ENCODE measurements around the gene SPATA6. TPM values are rescaled to one million over a fixed set of nuclear protein-coding genes. Genes with fewer than 3 reads are reported as not detected.
"Not testable (repeated sequence)": the region's sequence is repeated elsewhere in the genome, so short reads cannot be mapped to it uniquely, and the experiment has no call there.

The SPATA6 gene
- polyA plus RNA-seq, 1 donor from 2014 or later, result 2.2 TPM

DNA sequence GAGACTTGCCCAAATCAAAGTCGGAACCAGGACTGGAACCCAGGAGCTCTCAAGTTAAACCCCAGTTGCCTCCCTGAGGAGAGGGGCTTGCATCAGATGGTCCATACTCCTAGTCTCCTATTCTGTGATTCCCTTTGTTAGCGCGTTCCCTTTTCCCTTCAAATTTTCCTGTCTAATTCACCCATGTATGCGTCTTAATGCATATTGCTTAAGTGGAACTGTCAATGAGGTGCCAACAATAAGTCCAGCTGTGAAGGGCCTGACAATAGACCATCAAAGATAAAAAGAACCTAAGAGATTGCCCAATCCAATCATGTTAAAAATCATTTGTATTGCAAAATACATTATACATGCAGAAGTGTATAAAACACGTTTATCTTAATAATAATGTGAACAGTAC is 634 bp upstream of the SPATA6 start:
- H3K27me3 Mint-ChIP-seq, result peaks cover 12% of the 10 kb centered on the region
- H3K9me3 Mint-ChIP-seq, result peaks cover 0 to 5% (median 2%) of the 10 kb centered on the region in 3 donors
- peak overlapping the region in 2 of 3 donors; percentile 38 to 90 for H3K27ac Mint-ChIP-seq
- H3K4me3 Mint-ChIP-seq, result peak overlapping the region; percentile 48 to 97 (median 84)
- no peaks in the 10 kb centered on the region for H3K36me3 Mint-ChIP-seq
- peaks cover 18 to 21% (median 21%) of the 10 kb centered on the region in 3 donors for H3K4me1 Mint-ChIP-seq

DNA sequence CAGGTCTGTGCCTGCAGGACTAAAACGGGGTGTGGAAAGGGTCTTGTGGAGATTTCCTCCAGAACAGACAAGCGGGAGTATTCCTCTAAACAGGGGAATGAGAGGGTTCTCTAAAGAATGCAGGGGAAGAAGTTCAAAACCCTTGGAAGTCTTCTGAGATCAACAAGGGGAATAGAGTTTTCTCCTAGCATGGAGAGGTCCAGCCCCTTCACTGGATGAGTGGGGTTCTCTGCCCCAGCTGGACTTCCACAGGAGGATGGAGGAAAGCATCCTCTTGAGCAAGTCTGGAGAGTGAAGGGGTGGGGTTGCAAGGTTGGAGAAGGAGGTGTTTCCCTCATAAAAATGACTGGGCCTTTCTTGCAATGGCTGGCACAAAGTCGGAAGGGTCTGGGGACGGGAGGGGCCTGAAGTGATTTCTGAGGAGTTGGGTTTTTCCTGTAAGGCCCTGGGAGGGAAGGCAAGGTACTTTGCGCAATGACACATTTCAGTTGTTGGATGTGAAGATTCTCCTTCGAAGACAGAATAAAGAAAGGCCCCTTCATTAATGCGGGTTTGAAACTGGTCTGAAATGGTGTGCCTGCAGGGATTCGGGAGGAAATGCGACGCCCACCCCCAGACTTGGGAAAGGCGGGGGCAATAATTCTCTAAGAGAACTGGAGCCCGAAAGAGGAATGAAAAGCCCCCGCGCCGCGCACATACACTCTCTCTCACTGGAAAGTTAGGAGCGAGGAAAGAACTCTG is 884 bp downstream of the SPATA6 start:
- Mint-ChIP-seq H3K36me3 (no peaks in the 10 kb centered on the region), H3K27me3 (peaks cover 12% of the 10 kb centered on the region), H3K4me3 (peak overlapping the region; percentile 80 to 97 (median 92)), H3K4me1 (peaks cover 18 to 23% (median 21%) of the 10 kb centered on the region in 3 donors), H3K27ac (peak overlapping the region; percentile 38 to 98 (median 92)), H3K9me3 (peaks cover 0 to 2% (median 2%) of the 10 kb centered on the region in 3 donors)

DNA sequence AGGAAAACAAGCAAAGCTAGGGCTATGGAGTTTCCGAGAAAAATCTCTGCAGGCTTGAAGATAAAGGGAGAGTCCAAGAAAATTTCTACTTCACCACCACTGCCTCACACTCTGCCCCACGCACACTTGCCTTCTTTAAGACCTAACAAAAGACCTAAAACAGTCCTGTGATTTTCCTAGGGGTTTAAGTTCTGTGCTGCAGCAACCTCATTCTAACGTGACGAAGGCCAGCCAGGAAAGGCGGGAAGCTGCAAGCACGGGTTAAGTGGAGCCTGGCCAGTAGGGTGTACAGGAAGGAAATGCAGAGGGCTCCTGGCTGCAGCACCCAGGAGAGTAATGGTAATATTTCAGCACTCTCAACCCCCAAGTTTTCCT is 1.5 kb downstream of the SPATA6 start:
- Mint-ChIP-seq H3K27me3 (peaks cover 12% of the 10 kb centered on the region), H3K4me3 (peak overlapping the region; percentile 80 to 97 (median 89)), H3K9me3 (peaks cover 0 to 2% (median 2%) of the 10 kb centered on the region in 3 donors), H3K36me3 (no peaks in the 10 kb centered on the region), H3K27ac (peak overlapping the region; percentile 60 to 98 (median 92)), H3K4me1 (peaks cover 18 to 23% (median 21%) of the 10 kb centered on the region in 3 donors)

DNA sequence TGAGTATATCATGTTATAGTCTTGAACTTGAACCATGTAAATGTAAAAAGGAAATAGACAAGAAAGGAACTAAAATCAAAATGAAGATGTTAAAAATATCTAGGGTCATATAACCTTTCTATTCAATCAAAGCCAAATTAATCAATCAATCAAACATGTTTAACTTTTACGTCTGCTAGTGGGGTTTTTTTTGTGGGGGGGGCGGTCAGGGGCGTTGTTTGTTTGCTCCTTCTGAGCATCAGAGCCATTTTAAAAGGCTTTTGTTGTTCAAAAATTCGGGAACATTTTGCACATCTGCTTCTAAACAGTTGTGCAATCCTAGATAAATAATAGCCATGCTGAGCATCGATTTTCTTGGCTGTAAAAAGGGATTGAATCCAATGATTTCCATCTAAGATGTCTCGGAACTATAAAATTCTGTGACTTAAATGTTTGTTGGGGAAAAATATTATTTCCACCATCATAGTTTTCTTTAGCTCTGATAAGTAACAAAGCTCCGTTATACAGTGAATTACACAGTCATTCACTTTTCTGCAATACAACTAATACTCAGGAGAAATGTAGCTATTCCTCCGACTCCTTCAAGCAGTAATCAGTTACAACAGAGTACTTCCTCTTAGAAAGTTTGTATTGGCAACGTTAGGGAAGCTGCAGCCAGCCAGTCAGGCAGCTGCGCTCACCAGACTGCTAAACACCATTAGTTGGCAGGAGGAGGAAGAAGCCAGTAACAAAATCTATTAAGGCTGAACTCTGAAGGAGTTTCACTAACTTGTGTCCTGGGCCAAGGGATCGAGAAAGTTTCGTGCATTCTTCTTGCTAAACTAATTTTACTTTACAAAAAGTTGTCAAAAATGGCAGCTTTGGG is 2.2 kb downstream of the SPATA6 start:
- peak overlapping the region; percentile 80 to 97 (median 89) for H3K4me3 Mint-ChIP-seq
- peaks cover 0 to 2% (median 2%) of the 10 kb centered on the region in 3 donors for H3K9me3 Mint-ChIP-seq
- H3K4me1 Mint-ChIP-seq, result peaks cover 18 to 23% (median 21%) of the 10 kb centered on the region in 3 donors
- no peaks in the 10 kb centered on the region for H3K36me3 Mint-ChIP-seq
- peak overlapping the region; percentile 60 to 98 (median 86) for H3K27ac Mint-ChIP-seq
- peaks cover 12% of the 10 kb centered on the region for H3K27me3 Mint-ChIP-seq

DNA sequence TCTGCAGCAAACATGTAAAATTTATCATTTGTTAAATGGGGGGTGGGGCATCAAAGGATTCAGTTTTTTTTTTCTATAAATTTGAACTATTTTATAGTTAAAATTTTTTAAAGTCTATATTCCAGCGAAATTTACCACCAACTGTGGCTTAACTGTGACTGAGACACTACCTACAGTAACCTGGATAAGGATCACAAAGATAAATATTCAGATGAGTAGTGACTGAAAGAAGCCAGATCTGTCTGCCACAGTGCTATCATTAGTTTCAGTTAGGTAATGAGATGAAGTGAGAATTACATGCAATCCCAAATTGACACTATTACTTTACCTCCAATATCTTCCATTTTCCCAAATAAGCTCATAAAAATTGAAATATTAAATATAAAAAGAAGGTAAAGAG is 5.4 kb downstream of the SPATA6 start:
- no peaks in the 10 kb centered on the region for H3K36me3 Mint-ChIP-seq
- no peak overlapping the region for H3K4me3 Mint-ChIP-seq
- no peak overlapping the region for H3K27ac Mint-ChIP-seq
- H3K9me3 Mint-ChIP-seq, result no peaks in the 10 kb centered on the region
- peaks cover 7% of the 10 kb centered on the region for H3K27me3 Mint-ChIP-seq
- H3K4me1 Mint-ChIP-seq, result peaks cover 17 to 23% (median 19%) of the 10 kb centered on the region in 3 donors

DNA sequence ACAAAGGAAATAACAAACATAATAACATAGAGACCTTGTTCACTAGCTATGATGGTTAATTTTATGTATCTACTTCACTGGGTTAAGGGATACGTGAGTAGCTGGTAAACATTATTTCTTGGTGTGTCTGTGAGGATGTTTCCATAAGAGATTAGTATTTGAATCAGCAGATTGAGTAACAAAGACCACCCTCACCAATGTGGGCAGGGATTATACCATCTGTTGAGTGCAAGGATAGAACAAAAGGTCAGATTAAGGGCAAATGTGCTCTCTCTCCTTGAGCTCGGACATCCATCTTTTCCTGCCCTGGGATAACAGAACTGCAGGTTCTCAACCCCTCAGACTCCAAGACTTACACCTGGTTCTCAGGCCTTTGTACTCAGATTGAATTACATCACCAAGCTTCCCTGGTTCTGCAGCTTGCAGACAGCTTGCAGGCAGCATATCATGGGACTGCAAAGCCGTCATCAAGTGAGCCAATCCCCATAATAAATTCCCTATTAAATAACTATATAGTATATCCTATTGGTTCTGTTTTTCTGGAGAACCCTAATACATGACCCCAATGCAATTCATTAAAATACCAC is 9.2 kb downstream of the SPATA6 start:
- Mint-ChIP-seq H3K4me3 (no peak overlapping the region), H3K36me3 (no peaks in the 10 kb centered on the region), H3K9me3 (no peaks in the 10 kb centered on the region), H3K4me1 (peaks cover 0 to 2% (median 0%) of the 10 kb centered on the region in 3 donors), H3K27me3 (peaks cover 4% of the 10 kb centered on the region), H3K27ac (no peak overlapping the region)

DNA sequence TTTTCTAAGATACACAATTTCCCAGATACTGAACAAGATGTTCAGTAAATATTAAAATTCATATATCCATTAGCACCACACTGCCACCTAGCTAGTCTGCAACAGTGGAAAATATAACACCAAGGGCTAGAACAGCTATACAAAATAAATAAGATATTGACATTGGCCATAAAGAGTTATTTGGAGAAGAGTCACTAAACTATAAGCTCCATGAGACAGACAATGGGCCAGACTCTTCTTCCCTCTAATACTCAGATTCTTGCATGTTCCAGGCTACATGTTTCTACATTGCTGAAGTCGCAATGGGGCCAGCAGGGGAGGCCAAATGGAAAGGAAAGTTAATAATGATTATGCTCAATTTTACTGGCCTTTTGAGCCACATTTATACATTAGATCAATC is 21.5 kb downstream of the SPATA6 start:
- H3K4me3 Mint-ChIP-seq, result no peak overlapping the region
- no peaks in the 10 kb centered on the region for H3K9me3 Mint-ChIP-seq
- no peak overlapping the region for H3K27ac Mint-ChIP-seq
- peaks cover 2% of the 10 kb centered on the region for H3K36me3 Mint-ChIP-seq
- no peaks in the 10 kb centered on the region for H3K4me1 Mint-ChIP-seq
- H3K27me3 Mint-ChIP-seq, result peaks cover 1% of the 10 kb centered on the region

DNA sequence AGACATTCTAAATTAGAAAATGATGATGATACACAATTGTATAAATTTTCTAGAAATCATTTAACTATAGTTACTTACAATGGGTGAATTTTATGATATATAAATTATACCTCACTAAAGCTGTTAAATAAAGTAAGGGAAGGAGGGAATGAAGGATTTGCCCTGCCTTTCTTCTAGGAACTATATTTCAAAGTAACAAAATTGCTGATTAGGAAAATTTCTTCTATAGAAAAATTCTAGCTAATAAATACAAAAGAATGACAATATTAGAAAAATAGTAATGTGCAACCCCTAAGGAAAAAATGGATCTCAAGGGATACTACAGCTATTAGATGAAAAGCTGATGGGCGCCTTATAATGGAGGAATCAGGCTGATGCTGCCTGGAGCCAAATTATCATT is 23.1 kb downstream of the SPATA6 start:
- peaks cover 1% of the 10 kb centered on the region for H3K27me3 Mint-ChIP-seq
- no peak overlapping the region for H3K4me3 Mint-ChIP-seq
- H3K36me3 Mint-ChIP-seq, result peaks cover 2% of the 10 kb centered on the region
- H3K9me3 Mint-ChIP-seq, result peaks cover 0 to 4% (median 2%) of the 10 kb centered on the region in 3 donors
- H3K27ac Mint-ChIP-seq, result no peak overlapping the region
- no peaks in the 10 kb centered on the region for H3K4me1 Mint-ChIP-seq

DNA sequence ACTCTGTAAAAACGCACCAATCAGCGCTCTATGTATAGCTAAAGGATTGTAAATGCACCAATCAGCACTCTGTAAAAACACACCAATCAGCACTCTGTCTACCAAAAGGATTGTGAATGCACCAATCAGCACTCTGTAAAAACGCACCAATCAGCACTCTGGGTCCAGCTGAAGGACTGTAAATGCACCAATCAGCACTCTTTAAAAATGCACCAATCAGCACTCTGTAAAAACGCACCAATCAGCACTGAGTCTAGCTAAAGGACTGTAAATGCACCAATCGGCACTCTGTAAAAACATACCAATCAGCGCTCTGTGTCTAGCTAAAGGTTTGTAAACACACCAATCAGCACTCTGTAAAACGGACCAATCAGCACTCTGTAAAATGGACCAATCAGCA is 27.8 kb downstream of the SPATA6 start:
- not testable (repeated sequence) for H3K4me3 Mint-ChIP-seq, H3K9me3 Mint-ChIP-seq

DNA sequence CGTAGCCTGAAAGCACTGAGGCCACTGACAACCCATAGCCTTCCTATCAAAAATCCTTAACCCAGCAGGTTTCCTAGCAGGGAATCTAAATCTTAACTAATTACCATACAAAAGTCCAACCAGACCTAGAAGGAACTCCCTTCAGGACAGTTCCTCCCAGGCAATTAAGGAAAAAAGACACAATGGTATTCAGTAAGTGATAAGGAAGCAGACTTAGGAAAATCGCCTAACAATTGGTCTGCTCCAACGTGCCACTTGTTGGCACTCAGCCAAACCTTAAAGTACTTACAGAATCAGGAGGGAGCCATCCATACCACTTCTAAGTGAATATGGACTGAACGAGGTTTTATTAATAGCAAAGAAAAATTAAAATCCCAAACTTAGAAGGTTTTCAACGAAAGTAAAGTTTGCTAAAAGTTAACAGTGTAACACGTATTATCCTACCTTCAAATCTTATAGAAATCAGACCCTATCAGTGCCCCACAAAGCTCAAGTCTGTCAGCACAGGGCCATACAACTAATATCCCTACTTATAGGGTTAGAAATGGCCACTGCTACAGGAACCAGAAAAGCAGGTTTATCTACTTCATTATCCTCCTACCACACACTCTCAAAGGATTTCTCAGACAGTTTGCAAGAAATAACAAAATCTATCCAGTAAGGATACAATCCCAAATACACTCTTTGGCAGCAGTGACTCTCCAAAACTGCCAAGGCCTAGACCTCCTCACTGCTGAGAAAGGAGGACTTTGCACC is 29.0 kb downstream of the SPATA6 start:
- H3K9me3 Mint-ChIP-seq, result peaks cover 3 to 16% (median 3%) of the 10 kb centered on the region in 3 donors
- H3K36me3 Mint-ChIP-seq, result no peaks in the 10 kb centered on the region
- H3K4me1 Mint-ChIP-seq, result peaks cover 0 to 2% (median 0%) of the 10 kb centered on the region in 3 donors
- no peak overlapping the region for H3K27ac Mint-ChIP-seq
- no peaks in the 10 kb centered on the region for H3K27me3 Mint-ChIP-seq
- no peak overlapping the region for H3K4me3 Mint-ChIP-seq

More for the DNA sequence above, 27.8 kb downstream of the SPATA6 start:
- not testable (repeated sequence) for H3K36me3 Mint-ChIP-seq, H3K27ac Mint-ChIP-seq, H3K27me3 Mint-ChIP-seq, H3K4me1 Mint-ChIP-seq

DNA sequence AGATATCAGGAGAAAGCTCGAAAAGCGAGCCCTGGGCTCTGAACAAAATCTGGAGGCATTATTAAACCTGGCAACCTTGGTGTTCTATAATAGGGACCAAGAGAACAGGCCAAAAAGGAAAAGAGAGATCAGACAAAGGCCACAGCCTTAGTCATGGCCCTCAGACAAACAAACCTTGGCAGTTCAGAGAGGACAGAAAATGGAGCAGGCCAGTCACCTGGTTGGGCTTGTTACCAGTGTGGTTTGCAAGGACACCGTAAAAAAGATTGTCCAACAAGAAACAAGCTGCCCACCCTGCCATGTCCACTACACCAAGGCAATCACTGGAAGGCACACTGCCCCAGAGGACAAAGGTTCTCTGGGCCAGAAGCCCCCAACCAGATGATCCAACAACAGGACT is 31.2 kb downstream of the SPATA6 start:
- H3K9me3 Mint-ChIP-seq, result peaks cover 3 to 16% (median 3%) of the 10 kb centered on the region in 3 donors
- not testable (repeated sequence) for H3K4me3 Mint-ChIP-seq, H3K4me1 Mint-ChIP-seq, H3K27ac Mint-ChIP-seq, H3K27me3 Mint-ChIP-seq, H3K36me3 Mint-ChIP-seq

DNA sequence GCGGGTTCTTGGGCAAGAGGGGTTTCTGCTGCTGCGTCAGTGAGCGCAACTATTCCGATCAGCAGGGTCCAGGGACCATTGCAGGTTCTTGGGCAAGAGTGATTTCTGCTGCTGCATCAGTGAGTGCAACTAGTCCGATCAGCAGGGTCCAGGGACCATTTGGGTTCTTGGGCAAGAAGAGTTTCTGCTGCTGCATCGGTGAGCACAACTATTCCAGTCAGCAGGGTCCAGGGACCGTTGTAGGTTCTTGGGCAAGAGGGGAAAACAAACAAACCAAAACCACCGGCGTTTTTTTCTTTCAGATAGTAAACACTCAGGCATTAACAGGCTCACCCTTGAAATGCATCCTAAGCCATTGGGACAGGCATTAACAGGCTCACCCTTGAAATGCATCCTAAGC is 32.6 kb downstream of the SPATA6 start:
- peaks cover 2 to 16% (median 6%) of the 10 kb centered on the region in 3 donors for H3K9me3 Mint-ChIP-seq
- peaks cover 0 to 2% (median 0%) of the 10 kb centered on the region in 3 donors for H3K4me1 Mint-ChIP-seq
- peak overlapping the region in 1 of 3 donors; percentile 8 for H3K27ac Mint-ChIP-seq
- no peaks in the 10 kb centered on the region for H3K36me3 Mint-ChIP-seq
- no peaks in the 10 kb centered on the region for H3K27me3 Mint-ChIP-seq
- no peak overlapping the region for H3K4me3 Mint-ChIP-seq

DNA sequence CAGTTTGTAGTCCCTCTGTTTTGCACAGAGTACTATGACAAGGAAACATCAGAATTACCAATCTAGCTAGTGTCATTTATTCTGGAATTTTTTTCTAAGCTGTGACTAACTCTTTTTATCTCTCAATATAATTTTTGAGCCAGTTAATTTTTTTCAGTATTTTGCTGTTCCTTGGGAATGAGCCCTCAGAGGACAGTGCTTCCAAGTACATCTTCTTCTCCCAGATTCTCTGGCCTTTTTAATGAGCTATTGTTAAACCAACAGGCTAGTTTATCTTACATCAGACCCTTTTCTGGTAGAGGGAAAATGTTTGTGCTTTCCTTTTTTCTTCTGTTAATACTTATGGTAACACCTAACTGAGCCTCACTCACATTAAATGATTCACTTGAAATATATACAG is 34.6 kb downstream of the SPATA6 start:
- not testable (repeated sequence) for H3K4me1 Mint-ChIP-seq, H3K27ac Mint-ChIP-seq, H3K4me3 Mint-ChIP-seq, H3K27me3 Mint-ChIP-seq, H3K9me3 Mint-ChIP-seq, H3K36me3 Mint-ChIP-seq

DNA sequence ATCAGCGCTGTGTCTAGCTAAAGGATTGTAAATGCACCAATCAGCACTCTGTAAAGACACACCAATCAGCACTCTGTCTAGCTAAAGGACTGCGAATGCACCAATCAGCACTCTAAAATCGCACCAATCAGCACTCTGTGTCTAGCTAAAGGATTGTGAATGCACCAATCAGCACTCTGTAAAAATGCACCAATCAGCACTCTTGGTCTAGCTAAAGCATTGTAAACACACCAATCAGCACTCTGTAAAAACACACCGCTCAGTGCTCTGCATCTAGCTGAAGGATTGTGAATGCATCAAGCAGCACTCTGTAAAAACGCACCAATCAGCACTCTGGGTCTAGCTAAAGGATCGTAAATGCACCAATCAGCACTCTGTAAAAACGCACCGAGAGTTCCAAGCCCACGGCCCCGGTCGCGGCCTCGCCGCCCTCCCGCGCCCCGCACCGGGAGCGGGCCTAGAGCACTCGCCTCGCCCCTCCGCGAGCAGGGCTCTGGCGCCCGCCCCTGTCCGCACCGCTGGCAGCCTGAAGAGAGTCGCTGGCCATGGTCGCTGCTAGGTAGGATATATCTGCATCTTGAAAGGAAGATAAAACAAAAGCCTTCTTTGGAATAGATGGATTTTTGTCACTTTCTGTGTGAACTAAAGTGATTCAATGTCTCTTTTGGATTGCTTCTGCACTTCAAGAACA is 36.5 kb downstream of the SPATA6 start:
- not testable (repeated sequence) for H3K4me1 Mint-ChIP-seq, H3K4me3 Mint-ChIP-seq, H3K27me3 Mint-ChIP-seq, H3K36me3 Mint-ChIP-seq
- Mint-ChIP-seq H3K9me3 (peaks cover 2 to 11% (median 6%) of the 10 kb centered on the region in 3 donors), H3K27ac (peak overlapping the region in 1 of 3 donors; percentile 50)

Measured in IgD-negative memory B cell (primary cell).